Stimulated activated CD4-positive, alpha-beta T cell treated with anti-CD3 and anti-CD28 coated beads, Interleukin-15, amount 100 ng/mL, for 24 hours (primary cell): ENCODE results near the gene PHACTR3.
"Not testable (repeated sequence)": the region's sequence is repeated elsewhere in the genome, so short reads cannot be mapped to it uniquely, and the experiment has no call there.

ENCODE experiments used
- DNase-seq: peaks from one replicate; pipeline ENCODE4 v3.0.0-alpha.2; 2020

PHACTR3 gene

DNA sequence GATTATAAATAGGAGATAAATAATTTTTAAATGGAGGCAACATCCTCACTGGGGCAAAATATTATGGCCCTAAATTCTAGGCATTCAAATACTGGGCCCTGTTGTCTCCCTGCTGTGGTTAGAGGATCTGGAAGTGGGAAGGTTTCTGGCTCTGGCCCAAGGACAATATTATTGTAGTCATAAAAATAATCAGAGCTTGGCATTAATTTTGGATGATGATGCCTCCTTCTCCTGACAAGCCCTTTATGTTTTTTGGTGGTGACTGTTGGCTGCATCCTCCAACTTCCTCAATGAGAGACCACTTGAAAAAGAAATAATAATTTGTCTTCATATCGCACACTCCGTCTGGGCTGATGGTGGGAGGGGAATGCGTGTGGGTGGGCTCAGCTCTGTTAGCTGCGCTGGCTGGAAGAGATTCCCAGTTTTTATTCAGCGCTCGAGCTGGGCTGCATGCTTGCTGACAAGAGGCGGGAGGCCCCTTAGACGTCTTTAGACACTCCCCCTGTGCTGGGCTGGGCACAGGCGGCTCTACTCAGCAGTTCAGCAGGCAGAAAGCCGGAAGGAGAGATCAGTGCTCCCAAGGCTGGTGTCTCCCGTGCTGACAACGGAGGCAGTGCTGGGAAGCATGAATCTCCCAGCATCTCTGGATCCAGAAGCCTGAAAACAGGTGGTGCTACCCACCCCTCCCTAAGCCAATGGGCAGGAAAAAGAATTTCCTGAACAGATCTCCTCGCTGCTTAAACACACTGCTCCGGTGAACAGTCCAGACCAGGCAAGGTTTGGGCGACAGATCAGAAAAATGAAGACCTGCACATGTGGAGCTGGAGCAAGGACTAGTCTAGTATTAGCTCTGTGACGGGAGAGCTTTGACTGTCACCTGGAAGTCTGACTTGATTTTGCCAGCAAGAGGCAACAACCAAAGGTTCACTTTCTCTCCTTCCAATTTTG, 231.4 kb downstream of the PHACTR3 start:
- DNase-seq = no peak

DNA sequence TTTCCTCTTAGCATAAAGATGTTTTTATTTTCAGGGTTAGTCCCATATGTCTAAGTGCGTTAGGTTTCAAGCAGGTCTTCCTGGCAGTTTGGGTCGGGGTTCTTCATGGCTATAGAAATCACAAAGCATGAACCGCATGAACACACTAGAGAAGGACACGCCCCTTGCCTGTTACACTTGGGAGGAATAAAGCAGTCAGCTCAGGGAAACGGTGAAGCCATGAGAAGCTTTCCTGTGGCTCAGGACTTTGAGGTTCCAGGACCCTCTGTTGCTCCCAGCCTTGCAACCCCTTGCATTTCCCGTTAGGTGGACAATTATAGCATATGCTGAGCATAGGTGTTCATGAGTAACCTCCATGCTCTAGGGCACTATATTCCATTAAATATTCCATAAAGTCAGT, 232.4 kb downstream of the PHACTR3 start:
- DNase-seq = no peak

- no peak for DNase-seq
These were observed 233.5 kb downstream of the PHACTR3 start for GRCh38 chr20:59837623-59838394.

DNA sequence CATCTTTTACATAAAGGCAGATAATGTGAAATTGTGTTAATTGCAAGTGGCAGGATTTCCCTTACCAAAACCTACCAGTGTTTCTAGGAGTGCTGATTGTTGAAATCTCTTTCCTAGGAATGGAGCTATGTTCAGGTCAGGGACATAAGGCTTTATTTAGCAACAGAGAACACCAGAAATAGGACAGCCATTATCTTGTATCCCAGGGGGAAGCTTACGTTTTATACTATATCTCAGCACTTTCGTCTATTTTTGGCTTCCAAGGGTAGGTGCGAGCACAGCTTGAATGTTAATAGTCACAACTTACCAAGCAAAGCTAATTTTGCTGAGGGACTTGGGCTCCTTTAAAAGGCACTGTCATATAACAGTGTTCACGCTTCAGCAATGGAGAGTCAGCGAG, 235.1 kb downstream of the PHACTR3 start:
- no peak for DNase-seq

DNA sequence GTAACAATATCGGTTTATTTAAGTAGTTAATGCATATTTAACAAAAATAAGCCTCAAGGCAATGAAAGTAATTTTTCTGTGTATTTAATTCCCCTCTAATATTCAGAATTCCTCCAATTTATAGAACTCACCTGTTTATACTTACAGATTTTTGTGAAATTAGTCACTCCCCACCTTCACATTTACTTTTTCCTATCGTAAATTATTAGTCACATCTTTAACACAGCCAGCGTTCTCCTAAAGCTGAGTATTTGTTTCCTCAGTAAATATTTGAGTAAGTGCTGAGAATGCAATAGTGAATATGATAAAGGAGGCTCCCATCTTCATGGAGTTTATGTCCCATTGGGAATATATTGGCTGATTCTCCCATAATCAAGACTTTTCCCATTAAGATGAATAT, 241.1 kb downstream of the PHACTR3 start:
- DNase-seq = no peak

- DNase-seq = no peak
These were observed 243.8 kb downstream of the PHACTR3 start for GRCh38 chr20:59848182-59848581.

DNA sequence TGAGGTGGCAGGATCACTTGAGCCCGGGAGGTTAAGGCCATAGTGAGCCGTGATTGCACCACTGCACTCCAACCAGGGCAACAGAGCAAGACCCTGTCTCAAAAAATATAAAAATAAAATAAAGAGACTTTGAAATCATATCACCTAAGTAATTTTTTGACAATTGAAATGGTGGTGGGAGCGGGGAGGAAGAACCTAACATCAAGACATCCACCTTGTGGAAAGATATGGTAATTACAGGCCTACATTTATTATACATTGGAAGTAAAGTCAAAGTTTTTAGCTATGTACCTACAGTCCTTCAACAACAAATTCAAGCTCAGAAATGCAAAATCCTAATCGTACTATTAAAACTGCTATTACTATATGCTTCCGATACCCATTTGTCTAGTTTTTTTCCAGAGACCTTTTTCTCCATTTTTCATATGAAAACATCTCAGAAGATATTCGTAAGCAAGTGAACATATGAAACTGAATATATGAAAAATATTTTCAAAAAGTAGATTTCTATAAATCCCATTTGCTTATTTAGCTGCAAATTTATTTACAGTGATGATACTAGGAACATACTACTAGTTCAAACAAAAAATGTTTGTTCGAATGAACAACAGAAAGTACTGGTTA, 245.8 kb downstream of the PHACTR3 start:
- DNase-seq = no peak

GRCh38 chr20:59856526-59856925, 252.2 kb downstream of the PHACTR3 start:
- not testable (repeated sequence) for DNase-seq

DNA sequence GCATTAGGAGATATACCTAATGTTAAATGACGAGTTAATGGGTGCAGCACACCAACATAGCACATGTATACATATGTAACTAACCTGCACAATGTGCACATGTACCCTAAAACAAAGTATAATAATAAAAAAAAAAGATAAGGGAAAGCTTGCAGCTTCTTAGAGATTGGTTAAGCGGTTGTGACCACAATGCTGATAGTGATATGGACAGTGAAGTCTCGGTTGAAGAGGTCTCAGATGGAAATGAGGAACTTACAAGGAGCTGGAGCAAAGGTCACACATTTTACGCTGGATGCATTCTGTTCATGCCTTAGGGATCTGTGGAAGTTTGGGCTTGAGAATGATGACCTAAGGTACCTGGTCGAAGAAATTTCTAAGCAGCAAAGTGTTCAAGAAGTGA, 252.6 kb downstream of the PHACTR3 start:
- not testable (repeated sequence) for DNase-seq

GRCh38 chr20:59857966-59858365, 253.6 kb downstream of the PHACTR3 start:
- DNase-seq = no peak

GRCh38 chr20:59858425-59858824, 254.1 kb downstream of the PHACTR3 start:
- DNase-seq = no peak

GRCh38 chr20:59861401-59861800, 257.1 kb downstream of the PHACTR3 start:
- DNase-seq = no peak

GRCh38 chr20:59863058-59863457, 258.7 kb downstream of the PHACTR3 start:
- no peak for DNase-seq

DNA sequence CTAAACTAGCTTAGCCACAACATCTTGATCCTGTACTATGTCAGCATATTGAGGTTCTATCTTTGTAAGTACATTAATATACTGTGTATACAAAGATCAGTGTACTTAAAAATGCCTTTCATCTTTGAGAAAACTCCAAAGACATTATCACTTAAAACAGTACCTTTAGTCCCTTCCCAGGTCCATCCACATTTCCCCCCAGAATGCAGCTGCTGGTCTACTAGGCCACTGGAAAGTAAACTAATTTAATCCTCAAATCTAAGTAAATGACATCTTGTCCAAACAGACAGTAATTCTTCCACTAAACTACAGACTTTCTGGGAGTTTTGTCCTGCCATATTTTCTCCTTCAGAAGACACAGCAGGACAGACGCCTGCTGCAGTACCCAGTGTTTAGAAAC, 260.4 kb downstream of the PHACTR3 start:
- DNase-seq = no peak

GRCh38 chr20:59866338-59866737, 262.0 kb downstream of the PHACTR3 start:
- DNase-seq = no peak

GRCh38 chr20:59871096-59871495, 266.8 kb downstream of the PHACTR3 start:
- DNase-seq = no peak

GRCh38 chr20:59873409-59873808, 269.1 kb downstream of the PHACTR3 start:
- DNase-seq = no peak

DNA sequence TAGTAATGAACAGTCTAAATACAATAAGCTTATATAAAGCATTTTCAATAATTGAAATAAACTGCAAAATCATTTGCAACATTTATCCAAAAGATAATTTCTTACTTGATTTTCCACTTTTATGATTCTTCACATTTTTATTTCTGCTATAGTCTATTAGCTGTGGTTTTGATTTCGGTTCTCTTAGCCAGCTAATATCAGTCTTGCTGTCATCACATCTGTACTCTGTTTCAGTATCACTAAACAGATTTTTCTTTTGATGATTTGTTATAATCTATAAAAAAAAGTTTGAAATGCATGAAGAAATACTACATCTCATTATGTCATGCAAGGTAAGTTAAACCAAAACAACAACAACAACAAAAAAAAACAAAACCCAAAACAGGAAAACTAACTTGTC, 275.9 kb downstream of the PHACTR3 start:
- no peak for DNase-seq

DNA sequence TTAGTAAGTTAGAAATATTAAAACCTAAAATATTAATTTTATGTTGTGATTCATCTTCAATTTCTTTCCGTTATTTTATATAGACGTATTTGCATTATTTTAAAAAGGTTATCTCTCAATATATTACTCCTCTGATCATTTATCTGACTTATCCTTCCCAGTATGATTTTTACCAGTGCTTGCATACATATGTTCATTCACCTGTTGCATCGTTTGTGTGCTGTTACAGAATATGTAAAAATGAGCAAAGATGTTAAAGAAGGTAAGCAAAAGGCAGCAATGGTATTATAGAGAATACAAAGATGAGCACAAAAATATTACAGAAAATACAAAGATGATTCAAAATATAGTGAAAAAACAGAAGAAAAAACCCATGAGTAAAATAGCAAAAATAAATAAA, 280.2 kb downstream of the PHACTR3 start:
- no peak for DNase-seq

DNA sequence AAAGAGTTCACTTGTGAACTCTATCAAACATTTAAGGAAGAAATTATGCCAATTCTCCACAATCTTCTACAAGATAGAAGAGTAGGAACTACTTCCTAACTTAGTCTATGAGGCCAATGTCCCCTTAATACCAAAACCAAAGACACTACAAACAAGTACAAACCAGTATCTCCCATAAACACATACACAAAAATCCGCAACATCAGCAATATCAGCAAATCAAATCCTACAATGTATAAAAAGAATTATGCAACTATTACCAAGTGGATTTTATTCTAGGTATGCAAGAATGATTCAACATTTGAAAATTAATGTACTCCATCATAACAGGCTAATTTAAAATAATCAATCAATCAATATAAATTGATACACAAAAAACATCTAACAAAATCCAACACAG, 283.7 kb downstream of the PHACTR3 start:
- DNase-seq = no peak

- not testable (repeated sequence) for DNase-seq
These were observed 285.7 kb downstream of the PHACTR3 start for GRCh38 chr20:59890035-59890434.

GRCh38 chr20:59891581-59891980, 287.2 kb downstream of the PHACTR3 start:
- no peak for DNase-seq

DNA sequence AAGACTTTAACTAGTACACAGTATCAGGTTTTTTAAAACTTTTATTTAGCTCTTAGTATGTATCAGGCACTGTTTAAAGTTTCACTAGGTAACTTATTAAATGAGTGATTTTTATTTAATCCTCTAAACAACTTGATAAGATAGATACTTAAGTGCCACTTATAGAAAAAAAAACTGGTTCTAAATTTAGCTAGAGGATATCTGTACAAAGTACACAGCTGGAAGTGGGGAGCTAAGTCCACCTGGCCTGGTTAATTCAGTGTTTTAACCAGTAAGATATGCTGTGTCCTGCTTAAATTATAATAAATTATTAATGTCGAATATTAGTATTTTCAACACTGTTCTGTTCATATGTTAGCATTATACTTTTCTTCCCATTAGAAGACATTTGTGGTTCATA, 291.6 kb downstream of the PHACTR3 start:
- DNase-seq = no peak
